Endodermal cell (in vitro differentiated cells): ENCODE results near the gene PLEKHJ1. TPM values are rescaled to one million over a fixed set of nuclear protein-coding genes. Genes with fewer than 3 reads are reported as not detected.
A peak's percentile ranks its signal among the peaks of the same experiment; 100 is the strongest.
"Not testable (repeated sequence)": the region's sequence is repeated elsewhere in the genome, so short reads cannot be mapped to it uniquely, and the experiment has no call there.

Experiments
- DNase-seq: peaks from one replicate; pipeline ENCODE4 v3.0.0-alpha.2; 2017
- H3K27ac ChIP-seq: 2 replicates; pipeline ENCODE4 v1.5.1; 2013; ENCODE audit warnings: mild to moderate bottlenecking, low read depth, low read length, moderate library complexity
- H3K27me3 ChIP-seq: 2 replicates; pipeline ENCODE4 v1.6.1; 2013; ENCODE audit warnings: mild to moderate bottlenecking, low read length, moderate library complexity; ENCODE audit not compliant: insufficient read depth, control insufficient read depth, poor library complexity, severe bottlenecking
- H3K36me3 ChIP-seq: 2 replicates; pipeline ENCODE4 v1.7.0; 2013; ENCODE audit warnings: mild to moderate bottlenecking, low read length, moderate library complexity; ENCODE audit not compliant: control insufficient read depth, insufficient read depth
- H3K4me1 ChIP-seq: one replicate; pipeline ENCODE4 v1.7.0; 2013; ENCODE audit warnings: low read length; ENCODE audit not compliant: control insufficient read depth, insufficient read depth
- H3K4me3 ChIP-seq: 2 replicates; pipeline ENCODE4 v1.5.1; 2013; ENCODE audit warnings: mild to moderate bottlenecking, low read length, moderate library complexity
- H3K9ac ChIP-seq: 2 replicates; pipeline ENCODE4 v1.6.1; 2013; ENCODE audit warnings: mild to moderate bottlenecking, low read length, moderate library complexity; ENCODE audit not compliant: poor library complexity, severe bottlenecking; ENCODE audit errors: extremely low read depth
- H3K9me3 ChIP-seq: 2 replicates; pipeline ENCODE4 v1.6.1; 2013; ENCODE audit warnings: mild to moderate bottlenecking, low read length, moderate library complexity; ENCODE audit not compliant: control insufficient read depth
- H3K27ac Mint-ChIP-seq: 2 replicates; pipeline ENCODE4 v1.8.0; 2020; ENCODE audit warnings: mixed read lengths
- H3K27me3 Mint-ChIP-seq: 2 replicates; pipeline ENCODE4 v1.8.0; 2021; ENCODE audit warnings: mild to moderate bottlenecking, mixed read lengths; ENCODE audit not compliant: insufficient read depth
- H3K36me3 Mint-ChIP-seq: 2 replicates; pipeline ENCODE4 v1.8.0; 2020; ENCODE audit warnings: low read depth, mixed read lengths
- H3K4me1 Mint-ChIP-seq: 2 replicates; pipeline ENCODE4 v1.8.0; 2020; ENCODE audit warnings: mixed read lengths
- H3K4me3 Mint-ChIP-seq: 2 replicates; pipeline ENCODE4 v1.8.0; 2020; ENCODE audit warnings: mild to moderate bottlenecking, moderate library complexity, mixed read lengths
- H3K9me3 Mint-ChIP-seq: 2 replicates; pipeline ENCODE4 v1.8.0; 2020; ENCODE audit warnings: mild to moderate bottlenecking, mixed read lengths
- WGBS, 2 experiments: methylation state at CpG; one replicate each; pipeline versions ENCODE4 v1.1.5 to v1.1.7; 2013; ENCODE audit warnings: missing lambda C conversion rate in 2 of 2, mixed read lengths in 1 of 2; ENCODE audit not compliant: insufficient coverage in 1 of 2, insufficient read length in 1 of 2; 5-methylcytosine and 5-hydroxymethylcytosine counted together
- total RNA-seq, 2 donors: library from RNA; stranded (reverse); fragmentation: NEBNext Ultra II Directional in 1 of 2; extraction: Animal tissue kit (Norgen Biotek cat#: 25700) in 1 of 2; gene quantifications; 2 replicates in 1 of 2; 3 replicates in 1 of 2; pipeline ENCODE4 v1.2.1, GENCODE V29; 2021
- TF ChIP-seq, protein P1 (sequence below): fragments of 200-600 bp; sonication (generic); conservative IDR thresholded peaks from 2 replicates; pipeline ENCODE4 v1.5.0; 2021; ENCODE audit warnings: antibody characterized with exemption, mild to moderate bottlenecking

PLEKHJ1 gene
- total RNA-seq, 2 donors from 2014 or later = 146 to 192 TPM

- no peaks in the 10 kb centered on the region for H3K4me1 Mint-ChIP-seq
- Histone ChIP-seq H3K27me3 (no peaks in the 10 kb centered on the region), H3K9ac (no peak overlapping the region), H3K4me1 (no peaks in the 10 kb centered on the region), H3K27ac (no peak overlapping the region), H3K9me3 (no peaks in the 10 kb centered on the region), H3K4me3 (no peak overlapping the region), H3K36me3 (peaks cover 16% of the 10 kb centered on the region)
- no peaks in the 10 kb centered on the region for H3K27me3 Mint-ChIP-seq
- DNase-seq = no peak
- H3K9me3 Mint-ChIP-seq = no peaks in the 10 kb centered on the region
- TF ChIP-seq, protein P1, sequence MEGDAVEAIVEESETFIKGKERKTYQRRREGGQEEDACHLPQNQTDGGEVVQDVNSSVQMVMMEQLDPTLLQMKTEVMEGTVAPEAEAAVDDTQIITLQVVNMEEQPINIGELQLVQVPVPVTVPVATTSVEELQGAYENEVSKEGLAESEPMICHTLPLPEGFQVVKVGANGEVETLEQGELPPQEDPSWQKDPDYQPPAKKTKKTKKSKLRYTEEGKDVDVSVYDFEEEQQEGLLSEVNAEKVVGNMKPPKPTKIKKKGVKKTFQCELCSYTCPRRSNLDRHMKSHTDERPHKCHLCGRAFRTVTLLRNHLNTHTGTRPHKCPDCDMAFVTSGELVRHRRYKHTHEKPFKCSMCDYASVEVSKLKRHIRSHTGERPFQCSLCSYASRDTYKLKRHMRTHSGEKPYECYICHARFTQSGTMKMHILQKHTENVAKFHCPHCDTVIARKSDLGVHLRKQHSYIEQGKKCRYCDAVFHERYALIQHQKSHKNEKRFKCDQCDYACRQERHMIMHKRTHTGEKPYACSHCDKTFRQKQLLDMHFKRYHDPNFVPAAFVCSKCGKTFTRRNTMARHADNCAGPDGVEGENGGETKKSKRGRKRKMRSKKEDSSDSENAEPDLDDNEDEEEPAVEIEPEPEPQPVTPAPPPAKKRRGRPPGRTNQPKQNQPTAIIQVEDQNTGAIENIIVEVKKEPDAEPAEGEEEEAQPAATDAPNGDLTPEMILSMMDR = no peak
- H3K36me3 Mint-ChIP-seq = peaks cover 24% of the 10 kb centered on the region
- H3K27ac Mint-ChIP-seq = peak overlapping the region; percentile 83
- H3K4me3 Mint-ChIP-seq = no peak overlapping the region
- 94 to 96% methylated on average over 14 to 15 of the region's 15 CpGs for WGBS, 2 experiments
Measured at GRCh38 chr19:2202366-2202765, 33.8 kb downstream of the PLEKHJ1 start.

- no peak for DNase-seq
- H3K4me3 Mint-ChIP-seq = no peak overlapping the region
- H3K36me3 Mint-ChIP-seq = peaks cover 27% of the 10 kb centered on the region
- no peaks in the 10 kb centered on the region for H3K27me3 Mint-ChIP-seq
- H3K9me3 Mint-ChIP-seq = no peaks in the 10 kb centered on the region
- WGBS, 2 experiments = 95 to 97% methylated on average over 17 to 21 of the region's 21 CpGs
- H3K27me3 ChIP-seq = no peaks in the 10 kb centered on the region
- peak overlapping the region; percentile 90 for H3K27ac ChIP-seq
- peak overlapping the region; percentile 85 for H3K27ac Mint-ChIP-seq
- H3K9me3 ChIP-seq = no peaks in the 10 kb centered on the region
- no peak overlapping the region for H3K4me3 ChIP-seq
- H3K4me1 ChIP-seq = no peaks in the 10 kb centered on the region
- H3K36me3 ChIP-seq = peaks cover 18% of the 10 kb centered on the region
- H3K4me1 Mint-ChIP-seq = no peaks in the 10 kb centered on the region
- peak overlapping the region; percentile 44 for H3K9ac ChIP-seq
- TF ChIP-seq, protein P1 = no peak
Measured at GRCh38 chr19:2201473-2202148, 34.5 kb downstream of the PLEKHJ1 start.

DNA sequence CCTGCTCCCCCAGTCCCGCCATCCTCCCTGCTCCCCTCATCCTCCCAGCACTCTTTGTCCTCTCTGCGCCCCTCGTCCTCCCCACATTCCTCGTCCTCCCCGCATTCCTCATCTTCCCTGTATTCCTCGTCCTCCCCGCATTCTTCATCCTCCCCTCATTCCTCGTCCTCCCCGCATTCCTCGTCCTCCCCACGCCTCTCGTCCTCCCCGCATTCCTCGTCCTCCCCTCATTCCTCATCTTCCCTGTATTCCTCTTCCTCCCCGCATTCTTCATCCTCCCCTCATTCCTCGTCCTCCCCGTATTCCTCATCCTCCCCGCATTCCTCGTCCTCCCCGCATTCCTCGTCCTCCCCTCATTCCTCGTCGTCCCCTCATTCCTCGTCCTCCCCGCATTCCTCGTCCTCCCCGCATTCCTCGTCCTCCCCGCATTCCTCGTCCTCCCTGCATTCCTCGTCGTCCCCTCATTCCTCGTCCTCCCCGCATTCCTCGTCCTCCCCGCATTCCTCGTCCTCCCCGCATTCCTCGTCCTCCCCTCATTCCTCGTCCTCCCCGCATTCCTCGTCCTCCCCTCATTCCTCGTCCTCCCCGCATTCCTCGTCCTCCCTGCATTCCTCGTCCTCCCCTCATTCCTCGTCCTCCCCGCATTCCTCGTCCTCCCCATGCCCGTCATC, 35.4 kb downstream of the PLEKHJ1 start:
- H3K4me3 Mint-ChIP-seq, H3K27me3 Mint-ChIP-seq, H3K9ac ChIP-seq, H3K4me3 ChIP-seq, H3K9me3 ChIP-seq, DNase-seq, H3K9me3 Mint-ChIP-seq, H3K4me1 Mint-ChIP-seq, H3K27me3 ChIP-seq, H3K4me1 ChIP-seq: not testable (repeated sequence)
- Histone ChIP-seq H3K36me3 (peaks cover 16% of the 10 kb centered on the region), H3K27ac (peak overlapping the region; percentile 90)
- H3K27ac Mint-ChIP-seq = peak overlapping the region; percentile 85
- peaks cover 28% of the 10 kb centered on the region for H3K36me3 Mint-ChIP-seq
- WGBS, 2 experiments = 96 to 97% methylated on average over 45 to 50 of the region's 50 CpGs
